Panc1 (cell line): ENCODE results near the gene LRP11. TPM values are rescaled to one million over a fixed set of nuclear protein-coding genes. Genes with fewer than 3 reads are reported as not detected.

Experiments used
- ATAC-seq: fragments of 200-7000 bp; cut with Tn5 transposase; 2 replicates; pipeline ENCODE4 v1.9.1; 2020; ENCODE audit warnings: mild to moderate bottlenecking, moderate library complexity
- BruUV-seq: library from RNA; stranded (reverse); fragments of 400-500 nt; replicated peaks from 2 replicates; lab custom pipeline; 2021; lab: Mats Ljungman, UMichigan
- CTCF ChIA-PET: fragments of 300-600 bp; sonication (Branson Sonifier 250); formaldehyde crosslinking; loops from one replicate; lab custom pipeline; 2022; ENCODE audit warnings: antibody characterized with exemption; lab: Charles Lee
- POLR2A ChIA-PET: fragments of 300-600 bp; sonication (Branson Sonifier 250); formaldehyde crosslinking; loops from one replicate; lab custom pipeline; 2022; ENCODE audit warnings: antibody characterized with exemption; lab: Charles Lee
- DNase-seq: peaks from one replicate; pipeline ENCODE4 v3.0.0-alpha.2; 2010; ENCODE audit warnings: low read depth, low spot score
- H3K27ac ChIP-seq: 2 replicates; pipeline ENCODE4 v1.5.1; 2011; ENCODE audit warnings: mild to moderate bottlenecking, low read length, inconsistent platforms
- H3K27me3 ChIP-seq: fragments of 200-500 bp; sonication (Bioruptor generic); 2 replicates; pipeline ENCODE4 v1.6.0; 2014; ENCODE audit warnings: low read length, inconsistent platforms; ENCODE audit not compliant: control insufficient read depth, insufficient read depth
- H3K36me3 ChIP-seq: fragments of 200-500 bp; sonication (Bioruptor generic); 2 replicates; pipeline ENCODE4 v1.5.1; 2014; ENCODE audit warnings: inconsistent platforms, mild to moderate bottlenecking, low read length, moderate library complexity; ENCODE audit not compliant: control insufficient read depth, insufficient read depth
- H3K4me1 ChIP-seq: 2 replicates; pipeline ENCODE4 v1.5.1; 2011; ENCODE audit warnings: inconsistent platforms, mild to moderate bottlenecking, low read length, moderate library complexity; ENCODE audit not compliant: control insufficient read depth, insufficient read depth
- H3K4me3 ChIP-seq, 2 experiments: 2 replicates each; pipeline ENCODE4 v1.5.1; 2011 to 2012; ENCODE audit warnings: low read depth in 2 of 2, low read length in 2 of 2, mild to moderate bottlenecking in 2 of 2, inconsistent platforms in 1 of 2, moderate library complexity in 1 of 2
- H3K9me3 ChIP-seq: fragments of 200-500 bp; sonication (Bioruptor generic); 2 replicates; pipeline ENCODE4 v1.5.1; 2014; ENCODE audit warnings: low read depth, mild to moderate bottlenecking, inconsistent platforms, low read length, moderate library complexity; ENCODE audit not compliant: control insufficient read depth, insufficient read depth
- POLR2AphosphoS5 ChIP-seq: IDR thresholded peaks from 2 replicates; pipeline ENCODE4 v1.6.1; 2012; ENCODE audit warnings: mild to moderate bottlenecking, low read depth, low read length, moderate library complexity
- SIN3A ChIP-seq: IDR thresholded peaks from 2 replicates; pipeline ENCODE4 v1.6.1; 2012; ENCODE audit warnings: low read depth, mild to moderate bottlenecking, low read length, moderate library complexity, borderline replicate concordance; ENCODE audit not compliant: insufficient read depth
- TCF7L2 ChIP-seq: IDR thresholded peaks from 2 replicates; pipeline ENCODE4 v1.6.1; 2011; ENCODE audit warnings: mild to moderate bottlenecking, low read depth, low read length, inconsistent platforms
- in situ Hi-C: cut with HindIII; loops from 2 replicates; pipeline ENCODE4 v1.10.0; 2016; ENCODE audit warnings: low sequenced_read_pairs, low pct_unique_long_range_greater_than_20kb
- intact Hi-C: fragments of 100-400 bp; cut with micrococcal nuclease; formaldehyde crosslinking; loops from one replicate; pipeline ENCODE4 v1.10.0; 2022; ENCODE audit not compliant: unreplicated experiment
- total RNA-seq: library from RNA; stranded (reverse); gene quantifications from one replicate; pipeline ENCODE4 v1.2.1, GENCODE V29; 2021; ENCODE audit not compliant: unreplicated experiment
- TF ChIP-seq, protein P1 (sequence below): fragments of 450-650 bp; IDR thresholded peaks from 2 replicates; pipeline ENCODE4 v1.5.1; 2017; ENCODE audit warnings: mild to moderate bottlenecking
- TF ChIP-seq, protein P2 (sequence below), 2 experiments: IDR thresholded peaks; 2 replicates each; pipeline ENCODE4 v1.6.1; 2011 to 2012; ENCODE audit warnings: low read depth in 2 of 2, control low read depth in 1 of 2, low read length in 1 of 2, mild to moderate bottlenecking in 1 of 2, moderate library complexity in 1 of 2; ENCODE audit not compliant: insufficient read depth in 1 of 2

Gene LRP11
- total RNA-seq, 1 experiment from 2014 or later: 151 TPM

DNA sequence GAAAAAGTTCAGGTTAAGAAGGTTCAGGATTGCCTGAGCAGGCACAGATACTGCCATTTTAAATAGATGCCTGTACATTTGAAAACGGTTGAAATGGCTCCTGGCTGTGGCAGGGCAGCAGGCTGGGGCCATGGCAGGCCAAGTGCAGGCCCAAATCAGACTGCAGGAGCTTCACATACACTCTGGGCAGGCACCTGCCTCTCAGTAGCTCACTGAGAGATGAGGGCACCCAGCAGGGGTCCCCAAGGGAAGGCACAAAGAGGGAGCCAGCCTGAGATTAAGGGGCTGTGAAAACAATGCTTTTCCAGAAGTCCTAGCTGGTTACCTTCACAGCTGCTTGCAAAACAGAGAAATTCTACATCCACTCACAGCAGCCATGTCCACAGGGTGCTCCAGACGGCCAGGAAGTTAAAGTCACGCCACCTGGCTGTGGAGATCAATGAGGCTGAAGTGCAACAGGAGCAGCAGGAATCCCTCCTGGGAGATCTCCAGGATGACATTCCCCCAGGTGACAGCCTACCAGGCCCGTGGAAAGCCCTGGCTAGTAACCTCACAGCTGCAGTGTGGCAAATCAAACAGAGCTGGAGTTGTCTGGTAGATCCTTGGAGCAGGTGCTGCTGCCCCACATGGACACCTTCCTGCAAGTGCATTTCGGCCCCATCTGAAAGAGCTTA, 39.9 kb upstream of the LRP11 start:
- BruUV-seq: no TSS peak
- POLR2A ChIA-PET: no interaction called here
- TF ChIP-seq, protein P1, sequence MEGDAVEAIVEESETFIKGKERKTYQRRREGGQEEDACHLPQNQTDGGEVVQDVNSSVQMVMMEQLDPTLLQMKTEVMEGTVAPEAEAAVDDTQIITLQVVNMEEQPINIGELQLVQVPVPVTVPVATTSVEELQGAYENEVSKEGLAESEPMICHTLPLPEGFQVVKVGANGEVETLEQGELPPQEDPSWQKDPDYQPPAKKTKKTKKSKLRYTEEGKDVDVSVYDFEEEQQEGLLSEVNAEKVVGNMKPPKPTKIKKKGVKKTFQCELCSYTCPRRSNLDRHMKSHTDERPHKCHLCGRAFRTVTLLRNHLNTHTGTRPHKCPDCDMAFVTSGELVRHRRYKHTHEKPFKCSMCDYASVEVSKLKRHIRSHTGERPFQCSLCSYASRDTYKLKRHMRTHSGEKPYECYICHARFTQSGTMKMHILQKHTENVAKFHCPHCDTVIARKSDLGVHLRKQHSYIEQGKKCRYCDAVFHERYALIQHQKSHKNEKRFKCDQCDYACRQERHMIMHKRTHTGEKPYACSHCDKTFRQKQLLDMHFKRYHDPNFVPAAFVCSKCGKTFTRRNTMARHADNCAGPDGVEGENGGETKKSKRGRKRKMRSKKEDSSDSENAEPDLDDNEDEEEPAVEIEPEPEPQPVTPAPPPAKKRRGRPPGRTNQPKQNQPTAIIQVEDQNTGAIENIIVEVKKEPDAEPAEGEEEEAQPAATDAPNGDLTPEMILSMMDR: no peak
- no peak for TF ChIP-seq SIN3A
- no peak for TF ChIP-seq TCF7L2
- TF ChIP-seq, protein P2, sequence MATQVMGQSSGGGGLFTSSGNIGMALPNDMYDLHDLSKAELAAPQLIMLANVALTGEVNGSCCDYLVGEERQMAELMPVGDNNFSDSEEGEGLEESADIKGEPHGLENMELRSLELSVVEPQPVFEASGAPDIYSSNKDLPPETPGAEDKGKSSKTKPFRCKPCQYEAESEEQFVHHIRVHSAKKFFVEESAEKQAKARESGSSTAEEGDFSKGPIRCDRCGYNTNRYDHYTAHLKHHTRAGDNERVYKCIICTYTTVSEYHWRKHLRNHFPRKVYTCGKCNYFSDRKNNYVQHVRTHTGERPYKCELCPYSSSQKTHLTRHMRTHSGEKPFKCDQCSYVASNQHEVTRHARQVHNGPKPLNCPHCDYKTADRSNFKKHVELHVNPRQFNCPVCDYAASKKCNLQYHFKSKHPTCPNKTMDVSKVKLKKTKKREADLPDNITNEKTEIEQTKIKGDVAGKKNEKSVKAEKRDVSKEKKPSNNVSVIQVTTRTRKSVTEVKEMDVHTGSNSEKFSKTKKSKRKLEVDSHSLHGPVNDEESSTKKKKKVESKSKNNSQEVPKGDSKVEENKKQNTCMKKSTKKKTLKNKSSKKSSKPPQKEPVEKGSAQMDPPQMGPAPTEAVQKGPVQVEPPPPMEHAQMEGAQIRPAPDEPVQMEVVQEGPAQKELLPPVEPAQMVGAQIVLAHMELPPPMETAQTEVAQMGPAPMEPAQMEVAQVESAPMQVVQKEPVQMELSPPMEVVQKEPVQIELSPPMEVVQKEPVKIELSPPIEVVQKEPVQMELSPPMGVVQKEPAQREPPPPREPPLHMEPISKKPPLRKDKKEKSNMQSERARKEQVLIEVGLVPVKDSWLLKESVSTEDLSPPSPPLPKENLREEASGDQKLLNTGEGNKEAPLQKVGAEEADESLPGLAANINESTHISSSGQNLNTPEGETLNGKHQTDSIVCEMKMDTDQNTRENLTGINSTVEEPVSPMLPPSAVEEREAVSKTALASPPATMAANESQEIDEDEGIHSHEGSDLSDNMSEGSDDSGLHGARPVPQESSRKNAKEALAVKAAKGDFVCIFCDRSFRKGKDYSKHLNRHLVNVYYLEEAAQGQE (IDR thresholded peaks at IDR 0.05; ENCODE audit: insufficient read depth in 1 of 2, low read depth in 2 of 2, low read length in 1 of 2): no peak
- no peak for TF ChIP-seq POLR2AphosphoS5
- H3K27ac ChIP-seq: no peak overlapping the region
- DNase-seq (no peak), ATAC-seq (0 out of 2 replicates have a peak, but pooled peaks have one; percentile 17)
- H3K4me3 ChIP-seq: no peak overlapping the region
- in situ Hi-C loops (no loop called here), intact Hi-C loops (no loop called here)
- CTCF ChIA-PET: interaction anchor here (1.2 kb wide), 1 partner anchor 61 kb away, joined by 3 read pairs; no protein-coding TSS in a partner anchor
- H3K9me3 ChIP-seq: peaks cover 6% of the 10 kb centered on the region; the same call in 1 of the 2 replicates
- H3K27me3 ChIP-seq: no peaks in the 10 kb centered on the region
- no peaks in the 10 kb centered on the region for H3K36me3 ChIP-seq
- no peaks in the 10 kb centered on the region for H3K4me1 ChIP-seq

DNA sequence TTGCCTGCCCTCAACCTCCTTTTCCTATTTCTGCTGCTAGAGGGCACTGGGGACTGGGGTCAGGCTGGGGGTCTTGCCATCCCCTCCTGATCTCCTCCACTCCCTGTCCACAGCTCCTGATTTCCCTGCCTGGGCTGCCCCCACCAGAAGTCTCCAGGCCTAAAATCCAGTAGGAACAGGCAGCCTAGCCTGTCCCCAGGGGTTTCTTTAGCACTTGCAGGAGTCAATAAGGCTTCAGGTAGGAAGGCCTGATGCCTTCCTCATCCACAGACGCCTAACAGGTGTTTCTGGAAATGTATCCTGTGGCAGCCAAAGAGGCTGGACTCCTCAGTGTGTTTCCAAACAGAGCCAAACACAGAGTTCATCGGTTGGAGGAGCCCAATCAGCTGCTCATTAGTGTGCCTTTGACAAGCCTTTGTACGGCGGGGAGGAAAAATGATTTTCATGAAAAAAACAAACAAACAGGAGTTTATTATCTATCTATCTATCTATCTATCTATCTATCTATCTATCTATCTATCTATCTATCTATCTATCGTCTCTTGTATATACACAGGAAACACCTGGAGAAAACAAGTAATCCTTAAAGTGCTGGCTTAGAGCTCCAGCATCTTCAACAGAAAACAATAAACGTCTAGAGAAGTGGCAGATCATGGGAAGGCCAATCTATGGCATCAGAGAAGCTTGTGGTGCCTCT, 37.4 kb upstream of the LRP11 start:
- BruUV-seq: no TSS peak
- in situ Hi-C loops: no loop called here

More for the DNA sequence above, 37.4 kb upstream of the LRP11 start:
- ATAC-seq (no peak), DNase-seq (no peak)
- ChIA-PET CTCF (interaction anchor here (0.5 kb wide), 1 partner anchor 337 kb away, joined by 6 read pairs; no protein-coding TSS in a partner anchor), POLR2A (no interaction called here)
- peaks cover 17% of the 10 kb centered on the region for H3K4me1 ChIP-seq
- H3K9me3 ChIP-seq: no peaks in the 10 kb centered on the region
- no peak overlapping the region for H3K27ac ChIP-seq
- no peaks in the 10 kb centered on the region for H3K27me3 ChIP-seq
- H3K36me3 ChIP-seq: no peaks in the 10 kb centered on the region
- H3K4me3 ChIP-seq: no peak overlapping the region
- intact Hi-C loops: no loop called here
- no peak for TF ChIP-seq POLR2AphosphoS5
- TF ChIP-seq, protein P2 (IDR thresholded peaks at IDR 0.05; ENCODE audit: insufficient read depth in 1 of 2, low read depth in 2 of 2, low read length in 1 of 2): no peak
- no peak for TF ChIP-seq TCF7L2
- no peak for TF ChIP-seq SIN3A
